ENCODE results near the gene ADAM23. TPM values are rescaled to one million over a fixed set of nuclear protein-coding genes. Genes with fewer than 3 reads are reported as not detected.

ADAM23 gene
- polyA plus RNA-seq, 1 donor: 10.8 TPM

- peak; percentile 64 for DNase-seq (ENCODE audit: low read depth)
Measured at GRCh38 chr2:206642075-206643025, 199.0 kb downstream of the ADAM23 start, which contains the start of gene FAM237A. FAM237A (plus strand) TSS chr2:206642487; CDS start chr2:206644237, 1,750 bp downstream.

- no peak for DNase-seq (ENCODE audit: low read depth)
Measured at GRCh38 chr2:206647985-206648384, 204.7 kb downstream of the ADAM23 start.

GRCh38 chr2:206657087-206657486, 213.8 kb downstream of the ADAM23 start:
- no peak for DNase-seq (ENCODE audit: low read depth)

- DNase-seq (ENCODE audit: low read depth): no peak
Measured at GRCh38 chr2:206665251-206665650, 221.9 kb downstream of the ADAM23 start.

Other genes with a start within 250 kb of the ADAM23 start
- 11.0 TPM for gene ZDBF2, start 168.9 kb upstream of the ADAM23 start, polyA plus RNA-seq (ENCODE audit: insufficient read length)
- not detected for gene FAM237A, start 199.0 kb downstream of the ADAM23 start, polyA plus RNA-seq (ENCODE audit: insufficient read length)

Data from forelimb muscle (tissue), 1 donor.